SHP77 treated with DMSO at 0.1 percent for 48 hours (cell line): ENCODE measurements around the gene ATRN.
"Not testable (repeated sequence)": the region's sequence is repeated elsewhere in the genome, so short reads cannot be mapped to it uniquely, and the experiment has no call there.

ENCODE experiments used
- DNase-seq: peaks from one replicate; lab custom pipeline; 2025; lab: John Stamatoyannopoulos, UW

The ATRN gene

GRCh38 chr20:3470208-3470626 is 601 bp upstream of the ATRN start:
- DNase-seq: no peak

- no peak for DNase-seq
Measured at GRCh38 chr20:3471397-3472021, 691 bp downstream of the ATRN start.

GRCh38 chr20:3472105-3472504 is 1.3 kb downstream of the ATRN start:
- no peak for DNase-seq

- DNase-seq: no peak
Measured at GRCh38 chr20:3473324-3473723, 2.5 kb downstream of the ATRN start.

- DNase-seq: no peak
Measured at GRCh38 chr20:3473944-3474343, 3.1 kb downstream of the ATRN start.

GRCh38 chr20:3477003-3477860 is 6.4 kb downstream of the ATRN start:
- DNase-seq: not testable (repeated sequence)

- no peak for DNase-seq
Measured at GRCh38 chr20:3477861-3478544, 7.2 kb downstream of the ATRN start.

- no peak for DNase-seq
Measured at GRCh38 chr20:3479025-3479424, 8.2 kb downstream of the ATRN start.

- DNase-seq: no peak
Measured at GRCh38 chr20:3479759-3480615, 9.2 kb downstream of the ATRN start.

- DNase-seq: no peak
Measured at GRCh38 chr20:3483309-3483708, 12.5 kb downstream of the ATRN start.

- no peak for DNase-seq
Measured at GRCh38 chr20:3483784-3484183, 13.0 kb downstream of the ATRN start.

- no peak for DNase-seq
Measured at GRCh38 chr20:3485913-3486312, 15.1 kb downstream of the ATRN start.

GRCh38 chr20:3486850-3487249 is 16.0 kb downstream of the ATRN start:
- no peak for DNase-seq

GRCh38 chr20:3492669-3493068 is 21.9 kb downstream of the ATRN start:
- DNase-seq: no peak

- DNase-seq: no peak
Measured at GRCh38 chr20:3494218-3494617, 23.4 kb downstream of the ATRN start.

- DNase-seq: no peak
Measured at GRCh38 chr20:3502878-3503277, 32.1 kb downstream of the ATRN start.

GRCh38 chr20:3505148-3505547 is 34.3 kb downstream of the ATRN start:
- DNase-seq: no peak

GRCh38 chr20:3509064-3509463 is 38.2 kb downstream of the ATRN start:
- DNase-seq: no peak

- no peak for DNase-seq
Measured at GRCh38 chr20:3510110-3510509, 39.3 kb downstream of the ATRN start.

- not testable (repeated sequence) for DNase-seq
Measured at GRCh38 chr20:3512239-3512638, 41.4 kb downstream of the ATRN start.

- no peak for DNase-seq
Measured at GRCh38 chr20:3514012-3514642, 43.3 kb downstream of the ATRN start.
